HuH-7.5 (cell line): ENCODE data around the gene ATP6V0C.
"Not testable (repeated sequence)": the region's sequence is repeated elsewhere in the genome, so short reads cannot be mapped to it uniquely, and the experiment has no call there.

Source experiments
- DNase-seq: peaks from one replicate; pipeline ENCODE4 v3.0.0; 2011; ENCODE audit warnings: low spot score

Gene ATP6V0C

DNA sequence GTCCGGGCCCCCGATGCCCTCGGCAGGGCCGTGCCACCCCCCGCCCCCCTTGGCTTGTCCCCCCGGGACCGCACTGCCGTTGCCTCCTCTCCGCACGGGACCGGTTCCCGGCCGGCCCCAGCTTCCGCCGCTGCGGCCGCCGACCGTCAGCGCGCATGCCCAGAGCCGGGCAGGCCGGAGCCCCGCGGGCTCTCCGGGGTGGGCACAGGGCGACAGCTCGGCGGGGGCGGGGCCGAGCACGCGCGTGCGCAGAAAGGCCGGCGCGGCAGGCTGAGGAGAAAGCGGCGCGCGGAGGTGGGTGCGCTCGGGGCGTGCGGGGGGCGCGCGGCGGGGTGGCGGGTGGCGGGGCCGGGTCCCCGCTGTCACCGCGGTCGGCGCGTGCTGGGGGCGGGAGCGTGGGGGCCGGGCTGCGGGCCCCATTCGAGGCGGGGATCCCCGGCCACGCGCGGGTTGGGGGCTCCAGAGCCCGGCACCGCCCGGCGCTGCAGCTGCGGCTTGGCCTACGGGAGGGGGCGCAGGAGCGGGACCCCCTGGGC is 38.8 kb upstream of the ATP6V0C start, which contains the start of gene TBC1D24:
TSS of gene TBC1D24 (plus strand) at position 251 of the 536 bp plus-strand sequence. CDS start 21,022 bp downstream, outside the sequence.
- DNase-seq: peak; percentile 99

DNA sequence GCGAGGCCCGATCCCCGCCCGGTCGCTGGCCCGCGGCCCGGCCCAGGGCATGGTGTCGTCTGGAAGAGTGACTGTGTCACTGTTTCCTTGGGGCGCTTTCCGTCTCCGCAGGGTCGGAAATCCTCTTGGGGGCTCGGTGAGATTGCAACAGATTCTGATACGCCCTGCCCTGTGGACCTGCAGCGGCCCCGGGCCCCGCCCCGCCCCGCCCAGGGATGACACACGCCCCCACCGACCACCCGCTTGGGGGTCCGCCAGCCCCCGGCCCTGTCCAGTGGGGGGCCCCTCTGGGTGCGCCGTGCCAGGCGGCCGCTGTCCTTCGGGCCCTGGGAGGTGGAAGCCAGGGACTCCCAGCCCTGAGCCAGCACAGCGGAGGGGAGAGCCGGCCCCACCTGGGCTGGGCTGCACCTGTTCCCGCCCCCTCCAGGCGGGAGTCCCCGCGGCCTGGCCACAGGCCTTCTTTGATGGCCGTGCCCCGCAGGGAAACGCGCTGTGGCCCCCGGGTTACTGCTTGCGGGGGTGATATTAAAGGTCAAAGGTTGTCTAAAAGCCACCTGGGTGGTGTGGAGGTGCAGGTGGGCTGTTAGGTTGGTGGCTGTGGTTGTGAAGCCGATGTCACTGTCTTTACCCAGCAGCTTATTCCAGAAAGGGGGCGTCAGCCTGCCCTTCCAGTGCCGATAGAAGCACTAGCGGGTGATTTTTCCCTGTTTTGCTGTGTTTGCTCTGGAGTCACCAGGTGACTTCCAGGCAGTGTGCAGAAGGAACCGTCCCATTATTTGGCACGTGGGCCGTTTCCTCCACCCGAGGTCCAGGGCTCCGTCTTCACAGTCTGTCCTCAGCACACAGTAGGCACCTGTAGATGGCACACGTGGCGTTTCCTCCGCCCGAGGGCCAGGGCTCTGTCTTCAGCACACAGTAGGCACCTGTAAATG is 38.1 kb upstream of the ATP6V0C start:
- DNase-seq: peak; percentile 75

DNA sequence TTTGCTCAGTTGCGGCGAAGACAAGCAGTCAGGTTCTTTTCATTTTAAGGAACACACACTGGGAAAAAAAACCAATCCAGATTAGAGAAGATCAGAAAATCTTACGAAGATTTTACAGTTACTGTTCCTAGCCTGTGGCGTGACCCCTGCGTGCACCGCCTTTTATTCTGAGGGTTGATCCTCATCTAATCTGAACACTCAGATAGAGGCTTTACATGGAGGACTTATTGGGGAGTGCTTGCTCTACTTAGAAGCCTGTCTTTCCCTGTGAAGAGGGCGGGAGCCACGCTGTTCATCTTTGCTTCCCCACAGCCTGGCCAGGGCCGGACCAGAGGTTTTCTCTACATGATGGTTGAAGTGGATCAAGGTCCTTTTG is 37.4 kb upstream of the ATP6V0C start:
- DNase-seq: no peak

DNA sequence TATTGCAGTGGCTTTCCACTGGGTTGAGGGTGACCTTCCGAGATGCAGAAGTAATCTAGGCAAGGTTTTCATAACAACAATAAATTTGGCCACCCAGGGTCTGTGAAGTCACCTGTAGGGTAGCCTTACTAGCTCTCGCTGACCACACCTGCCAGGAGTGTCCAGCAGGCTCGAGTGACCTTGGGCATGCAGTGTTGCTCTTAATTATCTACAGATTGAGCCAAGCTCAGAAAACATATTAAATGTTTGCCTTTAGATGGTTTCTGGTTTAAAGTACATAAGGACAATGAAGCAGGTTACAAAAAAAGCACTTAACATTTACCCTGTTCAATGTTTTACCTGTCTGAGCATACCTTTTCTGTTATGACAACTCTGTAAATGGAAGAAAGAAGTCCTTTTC is 37.0 kb upstream of the ATP6V0C start:
- no peak for DNase-seq

DNA sequence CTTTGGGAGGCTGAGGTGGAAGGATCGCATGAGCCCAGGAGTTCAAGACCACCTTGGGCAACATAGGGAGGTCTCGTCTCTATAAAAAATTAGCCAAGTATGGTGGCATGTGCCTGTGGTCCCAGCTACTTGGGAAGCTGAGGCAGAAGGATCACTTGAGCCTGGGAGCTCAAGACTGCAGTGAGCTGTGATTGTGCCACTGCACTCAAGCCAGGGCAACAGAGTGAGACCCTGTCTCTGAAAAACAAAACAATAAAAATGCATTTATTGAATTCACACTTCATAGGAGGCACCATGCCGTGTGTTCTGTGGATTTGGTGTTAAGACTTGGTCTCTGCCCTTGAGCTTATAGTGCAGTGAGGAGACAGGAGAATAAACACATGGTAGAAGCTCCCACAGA is 36.4 kb upstream of the ATP6V0C start:
- no peak for DNase-seq

DNA sequence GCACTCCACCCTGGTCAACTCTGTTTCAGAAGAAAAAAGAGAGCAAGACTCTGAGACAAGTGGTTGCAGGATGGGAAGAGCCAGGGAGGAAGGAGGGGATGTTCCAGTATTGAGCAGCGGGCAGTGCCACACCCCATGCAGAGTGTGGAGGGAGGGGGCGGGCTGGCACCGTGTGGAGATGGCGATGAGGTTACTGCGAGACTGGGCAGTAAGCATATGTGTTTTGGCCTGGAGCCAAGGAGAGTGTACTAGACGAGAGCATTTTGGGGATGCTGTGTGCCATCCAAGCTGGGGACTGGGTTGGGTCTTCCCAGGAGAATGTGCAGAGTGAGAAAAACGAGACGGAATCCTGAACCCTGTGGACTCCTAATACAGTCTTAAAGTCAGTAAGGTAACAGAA is 35.5 kb upstream of the ATP6V0C start:
- no peak for DNase-seq

DNA sequence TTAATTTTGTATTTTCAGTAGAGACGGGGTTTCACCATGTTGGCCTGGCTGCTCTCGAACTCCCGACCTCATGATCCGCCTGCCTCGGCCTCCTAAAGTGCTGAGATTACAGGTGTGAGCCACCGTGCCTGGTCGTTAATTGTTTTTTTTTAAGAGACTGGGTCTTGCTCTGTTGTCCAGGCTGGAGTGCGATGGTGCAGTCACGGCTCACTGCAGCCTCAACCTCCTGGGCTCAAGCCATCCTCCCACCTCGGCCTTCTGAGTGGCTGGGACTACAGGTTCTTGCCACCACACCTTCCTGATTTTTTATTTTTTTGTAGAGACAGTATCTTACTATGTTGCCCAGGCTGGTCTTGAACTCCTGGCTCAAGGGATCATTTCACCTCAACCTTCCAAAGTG is 33.8 kb upstream of the ATP6V0C start:
- DNase-seq: not testable (repeated sequence)

DNA sequence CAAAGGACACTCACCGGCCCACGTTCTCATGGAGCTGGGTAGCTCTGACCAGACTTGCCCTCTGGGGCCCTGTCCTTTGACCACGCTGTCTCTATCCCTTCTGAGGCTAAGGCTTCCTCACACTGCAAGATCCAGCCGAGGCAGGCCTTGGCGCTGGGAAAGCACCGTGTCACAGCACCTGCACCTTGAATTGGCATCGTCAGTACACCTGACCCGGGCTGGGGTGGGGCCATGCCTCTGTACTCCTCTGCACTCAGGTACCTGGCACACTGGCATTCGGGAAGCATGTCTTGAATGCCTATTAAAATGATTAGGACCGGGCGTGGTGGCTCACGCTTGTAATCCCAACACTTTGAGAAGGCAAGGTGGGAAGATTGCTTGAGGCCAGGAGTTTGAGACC is 32.8 kb upstream of the ATP6V0C start:
- no peak for DNase-seq

DNA sequence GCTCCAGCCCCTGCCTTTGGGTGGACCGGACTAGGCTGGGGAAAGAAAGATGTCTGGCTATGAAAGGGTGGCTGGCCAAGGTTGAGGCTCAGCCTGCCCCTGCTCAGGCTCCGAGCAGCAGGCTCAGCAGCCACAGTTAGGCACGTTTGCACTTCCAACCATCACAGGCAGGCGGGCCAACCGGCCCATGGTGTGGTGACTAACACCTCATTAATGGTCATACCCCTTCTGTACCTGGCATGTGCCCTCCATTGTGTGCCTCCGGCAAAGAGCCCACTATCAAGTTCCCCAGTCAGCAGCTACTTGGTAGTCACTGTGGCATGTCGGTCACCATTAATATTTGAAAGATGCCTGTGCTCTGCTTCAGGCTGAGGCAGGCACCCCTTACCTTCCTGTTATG is 32.1 kb upstream of the ATP6V0C start:
- DNase-seq: no peak

DNA sequence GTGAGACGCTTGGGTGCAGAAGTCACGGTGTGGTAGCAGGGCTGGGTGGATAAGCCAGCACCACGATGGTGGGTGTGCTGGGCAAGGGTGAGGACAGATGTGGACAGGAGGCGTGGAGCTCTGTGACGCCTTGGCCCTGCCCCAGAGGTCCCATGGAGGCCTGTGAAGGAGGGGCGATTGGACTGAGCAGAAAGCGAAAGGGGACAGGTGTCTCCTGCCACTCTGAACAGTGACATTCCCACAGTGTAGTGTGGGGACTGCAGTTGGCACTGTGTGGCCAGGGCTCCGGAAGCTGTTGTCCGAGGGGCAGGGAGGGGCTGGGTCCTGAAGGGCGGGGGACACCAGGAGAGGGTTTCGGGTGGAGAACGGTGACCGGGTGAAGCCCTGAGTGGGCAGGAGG is 31.5 kb upstream of the ATP6V0C start:
- no peak for DNase-seq

DNA sequence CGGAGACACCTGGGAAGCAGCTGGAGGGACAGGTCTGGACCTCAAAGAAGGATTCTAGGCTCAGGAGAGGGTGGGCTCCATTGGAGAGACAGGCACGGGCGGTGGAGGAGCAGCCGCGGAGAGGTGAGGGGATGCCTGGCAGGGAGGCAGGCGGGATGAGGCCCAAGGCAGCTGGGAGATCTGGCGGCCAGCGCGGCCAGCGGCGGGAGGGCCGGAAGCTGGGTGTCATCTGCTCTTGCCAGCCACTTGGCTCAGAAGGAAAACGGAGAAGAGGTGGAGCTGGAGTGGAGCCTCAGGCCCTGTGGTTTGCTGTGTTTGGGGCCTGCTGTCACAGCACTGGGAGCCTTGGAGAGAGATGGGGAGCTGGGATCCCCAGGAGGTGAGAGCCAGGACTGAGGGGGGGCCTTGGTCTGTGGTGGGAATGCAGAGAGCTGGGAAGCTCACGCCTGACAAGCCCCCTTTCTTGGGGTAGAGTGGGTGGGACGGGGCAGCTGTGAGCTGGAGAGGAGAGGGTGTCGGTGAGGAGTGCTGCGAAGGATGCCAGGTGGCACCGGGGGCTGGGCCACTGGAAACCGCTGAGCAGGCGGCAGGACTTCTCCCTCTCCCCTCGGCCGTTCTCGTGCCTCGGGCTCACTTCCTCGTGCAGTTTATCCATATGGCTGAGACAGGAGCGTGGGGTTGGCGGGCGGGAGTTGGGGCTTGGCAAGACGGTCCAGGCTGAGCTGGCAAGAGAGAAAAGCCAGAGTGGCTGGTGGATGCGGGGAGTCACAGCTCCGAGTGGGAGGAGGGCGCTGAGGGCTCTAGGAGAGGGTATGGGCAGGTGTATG is 30.8 kb upstream of the ATP6V0C start:
- DNase-seq: no peak

DNA sequence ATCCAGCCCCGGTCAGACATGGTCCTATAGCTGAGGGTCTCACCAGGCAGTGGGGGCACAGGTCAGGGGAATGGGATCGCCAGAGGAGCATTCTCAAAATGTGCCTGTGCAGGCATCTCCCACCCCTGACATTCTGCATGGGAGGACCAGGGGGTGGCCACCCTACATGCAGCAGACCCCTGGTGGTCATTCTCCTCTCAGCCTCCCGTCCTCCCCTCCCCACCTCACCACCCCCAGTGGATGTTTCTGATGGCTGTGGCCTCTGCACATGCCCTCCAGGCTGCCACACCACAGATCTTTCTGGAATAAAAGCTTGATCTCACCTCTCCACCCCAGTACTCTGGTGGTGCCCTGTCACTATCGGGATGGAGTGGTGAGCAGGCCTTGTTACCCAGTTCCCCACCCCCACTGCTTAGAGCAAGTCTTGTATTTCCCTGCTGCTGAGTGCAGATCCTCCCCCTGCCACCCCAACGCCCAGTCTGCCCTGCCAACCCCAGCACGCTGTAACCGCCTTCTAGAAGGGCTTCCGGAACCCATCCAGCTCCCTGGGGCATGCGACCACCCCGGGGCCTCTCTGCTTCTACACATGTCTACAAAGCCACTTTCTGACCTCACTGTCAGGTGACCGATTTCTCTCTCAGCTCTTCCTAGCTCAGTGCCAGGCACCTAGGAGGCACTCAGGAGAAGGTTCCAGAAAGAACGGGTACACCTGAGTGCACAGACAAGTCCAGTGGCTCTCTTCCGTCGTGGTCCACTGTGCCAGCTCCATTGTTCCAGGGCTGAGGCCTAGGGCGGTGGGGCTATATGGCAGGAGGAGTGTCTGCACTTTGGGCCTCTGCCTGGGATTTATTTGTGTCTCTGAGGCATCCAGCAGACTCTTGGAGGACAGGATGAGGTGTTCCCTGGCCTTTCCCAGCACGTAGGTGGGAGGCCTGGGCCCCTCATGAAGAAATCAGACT is 29.5 kb upstream of the ATP6V0C start:
- DNase-seq: no peak

DNA sequence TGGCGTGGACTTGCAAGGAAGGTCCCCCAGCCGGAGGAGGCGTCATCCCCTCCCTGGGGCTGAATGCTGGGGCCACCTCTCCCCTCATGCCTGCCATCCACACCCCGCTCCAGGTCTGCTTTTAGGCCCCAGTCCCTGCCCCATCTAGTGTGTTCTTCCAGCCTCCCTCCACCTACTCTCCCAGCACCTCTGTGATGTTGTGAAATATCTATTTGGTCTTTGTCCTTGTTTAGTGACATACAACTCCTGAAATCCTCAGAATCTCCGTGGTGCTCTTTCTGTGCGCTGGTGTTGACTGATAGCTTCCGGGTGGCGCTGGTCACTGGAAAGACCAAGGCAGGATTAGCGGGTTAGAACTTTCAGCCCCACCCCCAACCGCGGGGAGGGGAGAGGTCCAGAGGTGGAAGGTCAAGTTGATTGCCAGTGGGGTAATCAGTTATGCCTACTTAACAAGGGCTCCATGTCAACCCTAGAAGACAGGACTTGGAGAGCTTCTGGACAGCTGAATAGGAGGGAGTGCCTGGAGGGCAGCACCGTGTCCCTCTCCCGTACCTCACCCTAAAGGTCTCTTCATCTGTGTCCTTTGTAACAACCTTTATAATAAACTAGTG is 28.7 kb upstream of the ATP6V0C start:
- DNase-seq: peak; percentile 52

DNA sequence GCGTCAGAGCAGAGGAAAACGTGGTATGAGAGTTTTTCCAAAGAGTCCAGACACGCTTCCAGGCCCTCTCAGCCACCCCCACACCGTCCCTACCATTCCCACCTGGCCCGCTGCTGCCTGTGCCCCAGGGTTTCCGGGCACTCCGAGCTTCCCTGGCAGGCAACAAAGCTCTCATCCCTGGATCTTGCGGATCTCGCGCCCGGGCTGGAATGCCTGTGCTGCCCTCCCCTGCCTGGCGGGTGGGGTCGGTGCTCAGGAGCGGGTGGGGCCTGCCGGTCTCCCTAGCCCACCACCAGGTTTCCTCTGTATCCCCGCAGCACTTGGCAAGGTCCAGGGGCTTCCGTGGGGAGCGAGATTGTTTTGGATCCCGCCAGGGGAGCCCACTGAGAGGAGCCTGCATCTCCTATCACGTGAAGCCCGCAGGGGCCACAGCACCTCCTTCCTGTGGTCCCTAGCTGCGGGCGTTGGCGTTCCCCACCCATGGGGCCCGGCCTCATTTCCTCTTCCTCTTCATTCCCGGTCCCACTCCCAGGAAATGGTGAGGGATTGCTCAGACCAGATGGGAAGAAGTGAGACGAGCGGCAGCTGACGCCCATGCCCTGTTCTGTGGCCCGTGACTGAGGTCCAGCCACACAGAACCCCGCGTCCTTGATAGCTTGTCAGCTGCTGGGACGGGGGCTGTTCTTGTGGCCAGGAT is 27.8 kb upstream of the ATP6V0C start:
- no peak for DNase-seq

DNA sequence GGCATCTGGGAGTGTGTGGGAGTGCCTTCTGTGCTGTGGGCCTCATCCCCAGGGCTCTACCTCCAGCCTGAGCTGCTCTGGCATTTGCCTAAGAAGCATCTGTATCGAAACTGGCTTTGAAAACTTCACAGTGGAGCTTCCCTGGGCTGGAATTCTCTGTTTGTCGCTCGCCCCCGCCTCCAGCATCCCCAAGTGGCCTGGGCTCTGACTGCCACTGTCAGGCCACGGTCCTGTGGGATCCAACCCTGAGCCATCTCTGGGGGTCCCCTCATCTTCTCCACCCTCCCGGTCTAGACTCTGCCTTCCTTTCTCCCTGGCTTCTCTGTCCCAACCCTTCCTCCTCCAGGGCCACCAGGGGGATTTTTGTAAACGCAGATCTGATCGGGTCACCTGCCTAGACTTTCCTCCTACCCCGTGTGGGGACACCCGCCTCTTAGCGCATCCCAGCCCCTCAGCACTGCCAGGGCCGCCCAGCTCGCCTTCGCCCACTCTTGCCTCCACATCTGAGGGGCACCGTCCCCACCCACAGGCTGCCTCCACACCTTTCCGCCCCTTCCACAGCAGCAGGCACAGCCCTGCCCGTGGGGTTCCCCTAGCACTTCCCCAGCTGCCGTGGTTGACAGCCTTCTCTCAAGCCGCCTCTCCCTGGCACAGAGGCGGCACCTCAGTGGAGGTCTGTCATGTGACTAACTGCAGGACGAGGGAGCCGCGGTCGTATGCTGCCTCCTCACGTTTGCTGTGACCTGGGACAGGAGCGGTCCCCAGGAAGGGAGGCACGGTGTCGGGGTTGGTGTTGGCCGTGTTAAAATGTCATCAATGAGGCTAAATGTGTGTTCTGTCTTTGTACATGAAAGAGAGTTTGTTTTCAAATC is 26.9 kb upstream of the ATP6V0C start:
- no peak for DNase-seq

DNA sequence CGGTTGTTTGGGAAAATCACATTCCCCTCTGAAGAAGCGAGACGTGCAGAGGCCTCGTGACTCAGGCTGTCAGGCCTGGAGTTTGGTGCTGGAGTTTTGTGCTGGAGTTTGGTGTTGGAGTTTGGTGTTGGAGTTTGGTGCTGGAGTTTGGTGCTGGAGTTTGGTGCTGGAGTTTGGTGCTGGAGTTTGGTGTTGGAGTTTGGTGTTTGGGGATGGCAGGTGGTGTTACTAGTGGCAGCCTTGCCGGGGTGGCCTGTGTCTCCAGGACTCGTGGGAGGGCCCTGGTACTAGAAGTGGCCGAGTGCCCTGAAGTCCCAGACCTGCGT is 26.3 kb upstream of the ATP6V0C start:
- no peak for DNase-seq

DNA sequence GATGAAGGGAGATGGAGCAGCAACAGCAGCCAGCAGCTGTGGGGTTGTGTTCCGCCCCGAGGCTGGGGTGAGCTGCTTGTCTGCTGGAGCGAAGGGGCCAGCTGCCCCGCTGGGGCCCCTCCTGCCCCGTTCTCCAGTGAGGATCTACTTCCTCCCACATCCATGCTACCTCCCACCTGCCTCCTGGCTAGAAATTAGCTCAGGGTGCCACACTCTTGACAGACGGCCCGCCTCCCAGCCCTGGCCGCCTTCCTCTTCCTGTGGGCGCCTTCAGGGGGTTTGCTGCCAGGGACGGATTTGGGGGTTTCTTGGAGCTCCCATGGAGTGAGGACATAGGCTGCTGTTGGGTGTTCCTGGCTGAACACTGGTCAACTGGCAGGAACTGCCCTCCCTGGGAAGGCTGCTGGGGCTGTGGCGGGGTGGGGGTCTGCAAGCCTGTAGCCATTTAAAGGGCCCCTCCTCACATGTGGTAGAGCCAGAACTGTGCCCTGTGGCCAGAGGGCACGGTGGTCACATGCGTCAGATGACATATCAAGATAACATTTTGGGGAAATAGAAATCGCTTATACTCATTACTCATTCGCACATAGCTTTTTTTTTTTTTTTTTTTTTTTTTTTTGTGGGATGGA is 25.7 kb upstream of the ATP6V0C start:
- DNase-seq: no peak

DNA sequence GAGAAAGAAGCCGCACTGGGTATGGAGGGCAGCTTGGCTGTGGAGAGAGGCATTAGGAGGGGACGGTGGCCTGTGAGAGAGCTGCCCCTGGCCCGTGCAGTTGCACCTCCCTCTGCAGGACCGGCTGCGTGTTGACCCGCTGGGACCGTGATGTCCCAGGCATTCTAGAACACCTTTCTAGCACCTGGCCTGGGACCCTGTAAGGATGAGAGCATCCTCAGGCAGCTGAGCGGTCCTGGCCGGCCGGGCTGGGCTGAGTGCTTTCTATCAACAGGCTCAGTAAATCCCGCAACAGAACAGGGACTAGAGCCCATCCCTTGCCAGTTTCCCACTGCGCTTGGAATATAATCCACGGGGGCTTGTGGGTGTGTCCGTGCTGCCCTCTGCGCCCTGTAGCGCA is 24.2 kb upstream of the ATP6V0C start:
- no peak for DNase-seq
